Karpas-422 (cell line): ENCODE results near the gene CD109. TPM values are rescaled to one million over a fixed set of nuclear protein-coding genes. Genes with fewer than 3 reads are reported as not detected.
"Not testable (repeated sequence)": the region's sequence is repeated elsewhere in the genome, so short reads cannot be mapped to it uniquely, and the experiment has no call there.

ENCODE experiments used
- DNase-seq: peaks from one replicate; pipeline ENCODE4 v3.0.0-alpha.2; 2015
- H2AFZ ChIP-seq: fragments of 200-600 bp; sonication (generic); 2 replicates; pipeline ENCODE4 v1.6.1; 2014; ENCODE audit warnings: antibody characterized with exemption, low read length, mixed read lengths
- H3K27ac ChIP-seq: fragments of 200-600 bp; sonication (generic); 2 replicates; pipeline ENCODE4 v1.5.1; 2014; ENCODE audit warnings: mild to moderate bottlenecking, low read length, moderate library complexity
- H3K27me3 ChIP-seq: fragments of 200-600 bp; sonication (generic); 2 replicates; pipeline ENCODE4 v1.6.1; 2014; ENCODE audit warnings: low read length, mixed read lengths
- H3K36me3 ChIP-seq: fragments of 200-600 bp; sonication (generic); 2 replicates; pipeline ENCODE4 v1.6.1; 2014; ENCODE audit warnings: low read length, mixed read lengths; ENCODE audit not compliant: insufficient read depth
- H3K4me1 ChIP-seq: fragments of 200-600 bp; sonication (generic); 2 replicates; pipeline ENCODE4 v1.6.1; 2014; ENCODE audit warnings: mild to moderate bottlenecking, low read length, mixed read lengths
- H3K4me2 ChIP-seq: fragments of 200-600 bp; sonication (generic); 2 replicates; pipeline ENCODE4 v1.6.1; 2014; ENCODE audit warnings: low read length, low read depth, mild to moderate bottlenecking; ENCODE audit not compliant: poor library complexity, severe bottlenecking
- H3K4me3 ChIP-seq: fragments of 200-600 bp; sonication (generic); 2 replicates; pipeline ENCODE4 v1.5.1; 2014; ENCODE audit warnings: mild to moderate bottlenecking, antibody characterized with exemption, low read length, mixed read lengths
- H3K79me2 ChIP-seq: fragments of 200-600 bp; sonication (generic); 2 replicates; pipeline ENCODE4 v1.6.1; 2014; ENCODE audit warnings: mild to moderate bottlenecking, low read length, mixed read lengths
- H3K9ac ChIP-seq: fragments of 200-600 bp; sonication (generic); 2 replicates; pipeline ENCODE4 v1.6.0; 2014; ENCODE audit warnings: low read length
- H3K9me2 ChIP-seq: fragments of 200-600 bp; sonication (generic), shearing (Covaris generic); replicated peaks from 2 replicates; pipeline ENCODE4 v1.6.0; 2014; ENCODE audit warnings: mild to moderate bottlenecking, low read length, moderate library complexity; ENCODE audit not compliant: insufficient read depth
- H3K9me3 ChIP-seq: fragments of 300-700, 200-600 bp; sonication (generic); 2 replicates; pipeline ENCODE4 v1.6.1; 2014; ENCODE audit warnings: low read length, mixed read lengths
- H4K20me1 ChIP-seq: fragments of 200-600 bp; sonication (generic); 2 replicates; pipeline ENCODE4 v1.6.1; 2014; ENCODE audit warnings: mild to moderate bottlenecking, antibody characterized with exemption, low read length, low read depth; ENCODE audit not compliant: insufficient read depth
- total RNA-seq: library from RNA; depleted of rRNA; stranded (reverse); fragments of >200 nt; shearing (Covaris generic); gene quantifications from 2 replicates; pipeline ENCODE4 v1.2.3, GENCODE V29; 2014; ENCODE audit warnings: low replicate concordance

CD109 gene
- total RNA-seq, 1 experiment from 2014 or later: 0.22 TPM

DNA sequence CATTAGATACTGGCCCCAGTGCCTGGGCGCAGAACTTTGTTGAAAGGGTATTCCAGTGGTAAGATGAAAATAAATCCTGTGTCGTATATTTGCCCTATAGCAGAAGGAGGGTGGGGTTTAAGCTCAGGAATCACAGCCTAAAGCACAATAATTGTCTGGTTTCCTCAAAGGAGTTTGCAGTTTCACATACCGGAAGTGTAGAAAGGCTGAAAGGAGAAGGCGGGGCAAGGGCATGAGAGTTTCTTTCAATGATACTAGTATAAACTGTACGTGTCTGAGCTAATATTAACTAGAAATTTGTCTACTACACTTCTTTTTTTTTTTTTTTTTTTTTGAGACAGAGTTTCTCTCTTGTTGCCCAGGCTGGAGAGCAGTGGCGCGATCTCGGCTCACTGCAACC is 29.2 kb downstream of the CD109 start:
- not testable (repeated sequence) for H3K4me3 ChIP-seq, H3K4me2 ChIP-seq, DNase-seq

DNA sequence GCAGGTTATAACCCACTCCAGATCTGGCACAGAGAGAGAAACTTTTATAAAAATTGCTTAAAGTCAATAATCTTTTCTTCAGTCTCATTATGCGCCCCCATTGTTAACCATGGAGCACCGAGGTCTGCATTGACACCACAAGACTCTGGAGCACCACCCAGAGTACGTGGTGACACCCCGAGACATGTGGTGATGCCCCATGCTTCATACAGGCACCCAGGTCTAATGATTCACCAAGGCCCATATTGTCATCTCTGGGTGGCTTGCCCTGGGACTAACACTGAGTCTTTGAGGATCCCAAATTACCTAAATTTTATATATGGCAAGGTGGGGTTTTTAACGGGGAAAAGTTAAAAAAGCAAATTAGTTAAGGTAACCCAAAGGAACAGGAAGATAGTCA is 31.1 kb downstream of the CD109 start:
- H2AFZ ChIP-seq: no peak overlapping the region
- no peaks in the 10 kb centered on the region for H3K79me2 ChIP-seq
- no peaks in the 10 kb centered on the region for H3K9me3 ChIP-seq
- H3K9ac ChIP-seq: no peak overlapping the region
- no peaks in the 10 kb centered on the region for H3K27me3 ChIP-seq
- no peak overlapping the region for H3K4me3 ChIP-seq
- no peaks in the 10 kb centered on the region for H3K9me2 ChIP-seq
- H3K4me1 ChIP-seq: no peaks in the 10 kb centered on the region
- no peaks in the 10 kb centered on the region for H4K20me1 ChIP-seq
- H3K27ac ChIP-seq: no peak overlapping the region
- no peaks in the 10 kb centered on the region for H3K36me3 ChIP-seq
- DNase-seq: no peak
- no peak overlapping the region for H3K4me2 ChIP-seq

More for the DNA sequence above, 29.2 kb downstream of the CD109 start:
- H3K79me2 ChIP-seq, H3K36me3 ChIP-seq, H3K4me1 ChIP-seq, H3K9me3 ChIP-seq, H4K20me1 ChIP-seq, H3K27me3 ChIP-seq, H3K9ac ChIP-seq, H2AFZ ChIP-seq, H3K27ac ChIP-seq, H3K9me2 ChIP-seq: not testable (repeated sequence)

DNA sequence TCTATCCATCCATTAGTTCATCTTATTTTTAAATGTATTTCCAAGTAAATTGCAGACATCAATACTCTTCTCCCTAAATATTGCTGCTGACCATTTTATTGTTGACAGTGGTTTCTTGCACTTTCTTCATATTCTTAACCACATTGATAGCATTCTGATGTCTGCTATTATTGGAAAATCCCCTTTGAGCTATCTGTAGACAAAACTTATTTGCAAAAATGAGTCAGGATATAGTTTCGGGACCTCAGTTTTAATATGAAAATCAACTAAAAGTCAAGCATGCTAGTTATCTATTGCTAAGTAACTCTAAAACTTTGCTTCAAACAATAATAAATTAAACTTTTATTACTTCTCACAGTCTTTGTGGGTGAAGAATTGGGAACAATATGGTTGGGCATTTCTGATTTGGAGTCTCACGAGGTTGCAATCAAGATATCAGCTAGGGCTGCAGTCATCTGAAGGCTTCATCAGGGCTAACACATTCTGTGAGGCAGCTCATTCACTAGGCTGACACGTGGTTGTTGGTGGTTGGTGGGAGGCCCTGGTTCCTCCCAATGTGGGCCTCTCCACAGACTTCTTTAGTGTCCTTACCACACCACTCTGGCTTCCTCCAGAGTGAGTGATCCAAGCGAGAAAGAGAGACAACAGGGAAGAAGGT is 32.7 kb downstream of the CD109 start:
- Histone ChIP-seq H3K79me2 (no peaks in the 10 kb centered on the region), H2AFZ (no peak overlapping the region; the same call in 1 of the 2 replicates)
- DNase-seq: no peak

DNA sequence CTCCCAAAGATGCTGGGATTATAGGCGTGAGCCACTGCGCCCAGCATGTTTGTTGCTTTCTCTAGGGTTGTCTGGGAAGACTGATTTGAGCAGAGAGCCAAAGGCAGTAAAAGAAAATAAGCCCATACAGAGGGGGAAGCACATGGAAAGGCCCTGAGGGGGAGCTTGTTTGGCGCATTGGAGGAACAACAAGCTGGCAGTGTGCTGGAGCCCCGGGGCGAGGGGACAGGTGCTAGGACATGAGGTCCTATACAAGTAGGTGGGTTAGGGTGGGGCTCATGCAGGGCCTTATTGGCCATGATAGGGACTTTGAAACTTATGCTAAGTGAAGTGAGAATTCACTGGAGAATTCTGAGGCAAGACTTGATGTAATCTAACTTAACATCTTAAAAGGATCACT is 35.3 kb downstream of the CD109 start:
- Histone ChIP-seq H3K27ac (no peak overlapping the region), H3K27me3 (no peaks in the 10 kb centered on the region), H4K20me1 (no peaks in the 10 kb centered on the region), H3K79me2 (no peaks in the 10 kb centered on the region), H3K9me3 (no peaks in the 10 kb centered on the region), H3K4me3 (no peak overlapping the region), H3K4me1 (no peaks in the 10 kb centered on the region), H3K36me3 (no peaks in the 10 kb centered on the region), H3K9ac (no peak overlapping the region), H3K9me2 (no peaks in the 10 kb centered on the region), H3K4me2 (no peak overlapping the region), H2AFZ (no peak overlapping the region)
- no peak for DNase-seq

More for the DNA sequence above, 32.7 kb downstream of the CD109 start:
- H3K9me3 ChIP-seq: no peaks in the 10 kb centered on the region
- H3K4me1 ChIP-seq: no peaks in the 10 kb centered on the region
- H3K4me2 ChIP-seq: no peak overlapping the region
- H3K36me3 ChIP-seq: no peaks in the 10 kb centered on the region
- H3K27me3 ChIP-seq: no peaks in the 10 kb centered on the region
- H4K20me1 ChIP-seq: no peaks in the 10 kb centered on the region
- no peak overlapping the region for H3K27ac ChIP-seq
- no peaks in the 10 kb centered on the region for H3K9me2 ChIP-seq
- H3K4me3 ChIP-seq: no peak overlapping the region
- H3K9ac ChIP-seq: no peak overlapping the region

DNA sequence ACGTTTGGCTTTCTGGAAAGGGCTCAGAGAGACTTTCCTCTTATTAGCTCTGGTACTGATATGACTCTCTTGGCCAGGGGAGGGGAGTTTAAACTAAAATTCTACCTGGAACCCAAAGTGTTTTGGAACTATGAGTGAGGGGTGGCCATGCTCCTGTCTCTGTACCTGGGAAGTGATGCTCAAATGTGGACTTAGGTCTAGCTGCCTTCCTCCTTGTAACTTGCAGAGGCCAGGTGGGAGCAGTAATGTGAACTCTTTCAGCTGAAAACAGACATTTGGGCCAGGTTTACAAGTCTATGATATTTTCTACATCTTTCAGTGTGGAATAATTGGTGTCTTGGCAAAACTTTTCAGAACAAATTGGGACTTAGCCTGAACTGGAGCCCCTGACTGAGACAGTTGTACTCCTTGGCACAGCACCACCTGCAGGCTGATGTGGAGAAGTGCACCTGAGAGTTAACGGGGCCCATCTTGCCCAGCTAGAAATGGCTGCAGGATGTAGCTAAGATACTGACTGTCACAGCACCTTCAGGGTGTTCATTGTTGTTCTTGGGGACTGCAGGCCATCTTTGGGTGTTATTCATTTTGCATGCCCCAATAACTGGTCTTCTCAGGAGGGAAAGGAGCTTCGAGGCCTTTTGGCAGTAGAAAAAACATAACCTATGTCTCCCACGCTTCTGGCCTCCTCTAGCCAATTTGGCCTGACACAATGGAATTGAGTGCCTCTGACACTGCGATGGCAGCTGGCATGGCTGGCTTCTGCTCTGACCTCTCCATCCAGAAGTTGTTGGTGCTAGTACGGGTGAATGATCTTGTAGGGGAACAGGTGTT is 37.1 kb downstream of the CD109 start:
- Histone ChIP-seq H3K9me2 (no peaks in the 10 kb centered on the region), H3K4me2 (no peak overlapping the region), H3K4me1 (no peaks in the 10 kb centered on the region), H3K36me3 (no peaks in the 10 kb centered on the region), H3K9ac (no peak overlapping the region), H4K20me1 (no peaks in the 10 kb centered on the region), H3K27ac (no peak overlapping the region), H3K9me3 (no peaks in the 10 kb centered on the region), H2AFZ (peak overlapping the region; percentile 45; the same call in 1 of the 2 replicates), H3K27me3 (no peaks in the 10 kb centered on the region), H3K4me3 (no peak overlapping the region), H3K79me2 (no peaks in the 10 kb centered on the region)
- DNase-seq: peak; percentile 85

DNA sequence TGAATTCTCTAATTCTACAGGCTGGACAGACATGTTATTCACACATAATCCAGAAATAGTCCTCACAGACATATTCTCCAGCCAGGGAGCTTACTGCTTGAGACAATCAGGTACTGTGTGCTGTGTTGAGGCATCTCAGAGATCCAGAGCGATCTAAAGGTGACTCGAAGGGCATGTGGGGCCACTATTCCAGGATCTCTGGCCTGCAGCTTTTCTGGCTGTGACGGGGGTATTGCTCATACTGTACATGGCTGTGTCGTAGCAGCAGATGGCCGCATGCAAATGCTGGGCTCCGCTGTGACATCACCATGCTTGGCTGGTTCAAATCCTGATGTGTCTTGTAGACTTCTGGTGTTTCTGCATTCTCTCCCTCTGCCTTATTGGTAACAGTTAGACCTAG is 37.8 kb downstream of the CD109 start:
- Histone ChIP-seq H3K4me1 (no peaks in the 10 kb centered on the region), H3K4me3 (no peak overlapping the region), H3K9ac (no peak overlapping the region), H3K4me2 (no peak overlapping the region), H3K36me3 (no peaks in the 10 kb centered on the region), H3K27ac (no peak overlapping the region), H3K9me3 (no peaks in the 10 kb centered on the region), H3K79me2 (no peaks in the 10 kb centered on the region), H3K9me2 (no peaks in the 10 kb centered on the region), H2AFZ (no peak overlapping the region), H4K20me1 (no peaks in the 10 kb centered on the region), H3K27me3 (no peaks in the 10 kb centered on the region)
- no peak for DNase-seq

DNA sequence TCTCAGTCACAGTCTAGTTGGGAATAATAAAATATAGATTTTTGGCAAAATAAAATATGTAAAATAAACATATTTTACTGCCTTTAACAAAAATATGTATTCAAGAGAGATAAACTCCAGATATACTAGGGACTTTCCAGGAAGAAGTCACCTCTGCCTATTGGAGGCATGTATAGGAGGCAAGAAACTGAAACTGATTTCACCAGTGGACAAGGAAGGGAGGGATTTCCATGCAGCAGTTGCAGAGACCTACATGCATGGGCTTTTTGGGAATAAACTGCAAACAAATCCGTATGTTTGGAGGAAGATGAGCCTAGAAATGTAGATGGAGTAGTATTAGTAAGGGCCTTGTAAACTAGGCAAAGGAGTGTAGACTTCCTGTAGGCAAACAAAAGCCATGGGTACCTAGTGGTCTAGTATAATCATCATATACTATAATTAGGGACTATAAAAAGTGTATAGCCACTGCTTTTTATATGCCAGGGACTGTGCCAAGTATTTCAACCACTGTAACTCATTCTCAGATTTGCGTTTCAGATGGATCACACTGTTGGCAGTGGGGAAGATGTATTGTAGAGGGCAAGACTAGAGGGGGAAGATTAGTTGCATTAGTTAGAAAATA is 38.9 kb downstream of the CD109 start:
- H3K27me3 ChIP-seq: no peaks in the 10 kb centered on the region
- no peak overlapping the region for H3K9ac ChIP-seq
- no peaks in the 10 kb centered on the region for H3K9me2 ChIP-seq
- H3K9me3 ChIP-seq: no peaks in the 10 kb centered on the region
- H3K4me1 ChIP-seq: no peaks in the 10 kb centered on the region
- H3K4me3 ChIP-seq: no peak overlapping the region
- H3K36me3 ChIP-seq: no peaks in the 10 kb centered on the region
- H4K20me1 ChIP-seq: no peaks in the 10 kb centered on the region
- H3K4me2 ChIP-seq: no peak overlapping the region
- H3K27ac ChIP-seq: no peak overlapping the region
- no peaks in the 10 kb centered on the region for H3K79me2 ChIP-seq
- no peak overlapping the region for H2AFZ ChIP-seq
- no peak for DNase-seq

DNA sequence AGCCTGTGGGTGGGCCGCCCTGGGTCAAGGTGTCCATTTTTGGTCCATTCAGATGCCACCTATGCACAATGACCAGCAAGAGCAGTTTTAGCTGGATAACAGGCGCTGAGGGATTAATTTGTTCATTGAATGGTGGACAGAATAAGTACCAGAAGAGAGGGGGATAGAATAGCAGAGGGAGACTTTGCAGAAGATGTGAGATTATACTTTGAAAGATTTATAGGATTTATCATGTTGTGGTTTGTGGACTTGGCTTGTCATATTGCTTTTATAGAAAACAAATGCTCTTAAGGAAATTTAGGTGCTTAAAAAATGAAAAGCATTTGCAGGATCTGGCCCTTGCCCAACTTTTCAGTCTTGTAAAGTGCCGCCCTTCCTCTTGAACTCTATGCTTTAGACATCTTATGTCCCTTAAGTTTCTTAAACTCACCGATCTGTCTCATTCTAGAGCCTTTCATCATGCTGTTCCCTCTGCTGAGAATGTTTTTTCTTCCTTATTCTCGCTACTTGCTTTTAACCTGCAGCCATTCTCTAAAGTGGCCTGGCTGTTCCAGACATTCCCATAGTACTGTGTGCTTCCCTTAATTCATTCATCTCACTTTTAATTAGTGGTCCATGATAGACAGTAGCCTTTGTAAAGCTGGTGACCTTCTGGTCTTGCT is 42.5 kb downstream of the CD109 start:
- Histone ChIP-seq H3K4me2 (no peak overlapping the region), H3K27me3 (no peaks in the 10 kb centered on the region), H2AFZ (no peak overlapping the region), H3K79me2 (no peaks in the 10 kb centered on the region), H4K20me1 (no peaks in the 10 kb centered on the region), H3K27ac (no peak overlapping the region), H3K9ac (no peak overlapping the region), H3K9me2 (no peaks in the 10 kb centered on the region), H3K9me3 (no peaks in the 10 kb centered on the region), H3K4me1 (no peaks in the 10 kb centered on the region), H3K4me3 (no peak overlapping the region), H3K36me3 (no peaks in the 10 kb centered on the region)
- DNase-seq: no peak
